ENCODE data around the gene AKR7A2. TPM values are rescaled to one million over a fixed set of nuclear protein-coding genes. Genes with fewer than 3 reads are reported as not detected.
"Not testable (repeated sequence)": the region's sequence is repeated elsewhere in the genome, so short reads cannot be mapped to it uniquely, and the experiment has no call there.

Gene AKR7A2
- total and polyA plus RNA-seq, 4 experiments from 2014 or later, result 25.1 to 134 (median 57.7) TPM

GRCh38 chr1:19307794-19308508 is 4.0 kb downstream of the AKR7A2 start:
- DNase-seq, result no peak
- H3K27me3 Mint-ChIP-seq, result no peaks in the 10 kb centered on the region
- H3K36me3 ChIP-seq (ENCODE audit: insufficient read depth, low read length), result peaks cover 20% of the 10 kb centered on the region
- peaks cover 36 to 52% of the 10 kb centered on the region in 2 donors for H3K36me3 Mint-ChIP-seq
- peak overlapping the region in 1 of 7 donors; percentile 37 for H3K27ac Mint-ChIP-seq
- peaks cover 17% of the 10 kb centered on the region for H3K4me1 ChIP-seq (ENCODE audit: insufficient read depth, low read length)
- ChIA-PET CTCF (ENCODE audit: partially characterized antibody) (no interaction called here), POLR2A (ENCODE audit: partially characterized antibody) (no interaction called here)
- H3K4me1 Mint-ChIP-seq, result peaks cover 19 to 33% (median 22%) of the 10 kb centered on the region in 4 donors
- no peak overlapping the region for H3K4me3 ChIP-seq (ENCODE audit: low read length in 2 of 2)
- no peaks in the 10 kb centered on the region for H3K9me3 ChIP-seq (ENCODE audit: control insufficient read depth in 1 of 2, low read length in 2 of 2)
- intact Hi-C loops (cut with micrococcal nuclease), result no loop called here
- H3K4me3 Mint-ChIP-seq, result no peak overlapping the region
- no peaks in the 10 kb centered on the region for H3K27me3 ChIP-seq (ENCODE audit: insufficient read depth, low read length)
- H3K27ac ChIP-seq (ENCODE audit: low read depth, low read length), result no peak overlapping the region
- peaks cover 0 to 3% (median 0%) of the 10 kb centered on the region in 8 donors for H3K9me3 Mint-ChIP-seq

GRCh38 chr1:19306941-19307340 is 5.0 kb downstream of the AKR7A2 start:
- POLR2A ChIA-PET (ENCODE audit: partially characterized antibody), result no interaction called here
- H3K4me1 ChIP-seq (ENCODE audit: insufficient read depth, low read length), result peaks cover 11% of the 10 kb centered on the region
- H3K4me3 ChIP-seq (ENCODE audit: low read length in 2 of 2), result no peak overlapping the region
- Mint-ChIP-seq H3K4me1 (peaks cover 16 to 29% (median 19%) of the 10 kb centered on the region in 4 donors), H3K27me3 (no peaks in the 10 kb centered on the region), H3K9me3 (no peaks in the 10 kb centered on the region), H3K36me3 (peaks cover 36 to 56% of the 10 kb centered on the region in 2 donors), H3K27ac (no peak overlapping the region), H3K4me3 (no peak overlapping the region)
- intact Hi-C loops (cut with micrococcal nuclease), result no loop called here
- DNase-seq, result no peak
- CTCF ChIA-PET (ENCODE audit: partially characterized antibody), result no interaction called here
- no peak overlapping the region for H3K27ac ChIP-seq (ENCODE audit: low read depth, low read length)
- no peaks in the 10 kb centered on the region for H3K27me3 ChIP-seq (ENCODE audit: insufficient read depth, low read length)
- H3K9me3 ChIP-seq (ENCODE audit: control insufficient read depth in 1 of 2, low read length in 2 of 2), result no peaks in the 10 kb centered on the region
- H3K36me3 ChIP-seq (ENCODE audit: insufficient read depth, low read length), result peaks cover 20% of the 10 kb centered on the region

GRCh38 chr1:19305880-19306279 is 6.1 kb downstream of the AKR7A2 start:
- ChIA-PET CTCF (ENCODE audit: partially characterized antibody) (interaction anchor here (0.6 to 1.5 kb wide), 2 partner anchors 8 to 1807 kb away, joined by 3 read pairs; no protein-coding TSS in a partner anchor), POLR2A (ENCODE audit: partially characterized antibody) (no interaction called here)
- no peak overlapping the region for H3K4me3 ChIP-seq (ENCODE audit: low read length in 2 of 2)
- H3K27ac ChIP-seq (ENCODE audit: low read depth, low read length), result no peak overlapping the region
- H3K9me3 ChIP-seq (ENCODE audit: control insufficient read depth in 1 of 2, low read length in 2 of 2), result no peaks in the 10 kb centered on the region
- no peak for DNase-seq
- Mint-ChIP-seq H3K4me3 (no peak overlapping the region), H3K9me3 (no peaks in the 10 kb centered on the region), H3K27ac (no peak overlapping the region), H3K4me1 (peaks cover 10 to 22% (median 14%) of the 10 kb centered on the region in 4 donors), H3K27me3 (no peaks in the 10 kb centered on the region), H3K36me3 (peaks cover 36 to 50% of the 10 kb centered on the region in 2 donors)
- intact Hi-C loops (cut with micrococcal nuclease), result no loop called here
- no peaks in the 10 kb centered on the region for H3K27me3 ChIP-seq (ENCODE audit: insufficient read depth, low read length)
- peaks cover 5% of the 10 kb centered on the region for H3K4me1 ChIP-seq (ENCODE audit: insufficient read depth, low read length)
- H3K36me3 ChIP-seq (ENCODE audit: insufficient read depth, low read length), result peaks cover 20% of the 10 kb centered on the region

- H3K4me3 ChIP-seq (ENCODE audit: low read length in 2 of 2); H3K9me3 Mint-ChIP-seq; H3K27ac ChIP-seq (ENCODE audit: low read depth, low read length); H3K27me3 Mint-ChIP-seq; intact Hi-C loops (cut with micrococcal nuclease); DNase-seq; H3K27me3 ChIP-seq (ENCODE audit: insufficient read depth, low read length); H3K4me1 ChIP-seq (ENCODE audit: insufficient read depth, low read length); H3K27ac Mint-ChIP-seq; CTCF ChIA-PET (ENCODE audit: partially characterized antibody); H3K9me3 ChIP-seq (ENCODE audit: control insufficient read depth in 1 of 2, low read length in 2 of 2); H3K4me3 Mint-ChIP-seq: not testable (repeated sequence)
- POLR2A ChIA-PET (ENCODE audit: partially characterized antibody), result interaction anchor here (0.7 kb wide), 1 partner anchor 391 kb away, joined by 3 read pairs; no protein-coding TSS in a partner anchor
- peaks cover 4 to 11% (median 5%) of the 10 kb centered on the region in 4 donors for H3K4me1 Mint-ChIP-seq
- H3K36me3 ChIP-seq (ENCODE audit: insufficient read depth, low read length), result peaks cover 20% of the 10 kb centered on the region
- peaks cover 39 to 50% of the 10 kb centered on the region in 2 donors for H3K36me3 Mint-ChIP-seq
Measured at GRCh38 chr1:19304081-19304480, 7.9 kb downstream of the AKR7A2 start.

- peaks cover 0 to 1% of the 10 kb centered on the region in 2 donors for H3K9me3 ChIP-seq (ENCODE audit: control insufficient read depth in 1 of 2, low read length in 2 of 2)
- Mint-ChIP-seq H3K4me1 (peaks cover 0 to 3% (median under 1%) of the 10 kb centered on the region in 4 donors), H3K9me3 (peaks cover 0 to 12% (median 6%) of the 10 kb centered on the region in 8 donors), H3K36me3 (peaks cover 25 to 26% of the 10 kb centered on the region in 2 donors), H3K27ac (no peak overlapping the region), H3K4me3 (no peak overlapping the region), H3K27me3 (no peaks in the 10 kb centered on the region)
- no peak for DNase-seq
- peaks cover 10% of the 10 kb centered on the region for H3K36me3 ChIP-seq (ENCODE audit: insufficient read depth, low read length)
- CTCF ChIA-PET (ENCODE audit: partially characterized antibody), result no interaction called here
- H3K27me3 ChIP-seq (ENCODE audit: insufficient read depth, low read length), result no peaks in the 10 kb centered on the region
- POLR2A ChIA-PET (ENCODE audit: partially characterized antibody), result no interaction called here
- H3K4me3 ChIP-seq (ENCODE audit: low read length in 2 of 2), result no peak overlapping the region
- intact Hi-C loops (cut with micrococcal nuclease), result no loop called here
- no peak overlapping the region for H3K27ac ChIP-seq (ENCODE audit: low read depth, low read length)
- H3K4me1 ChIP-seq (ENCODE audit: insufficient read depth, low read length), result no peaks in the 10 kb centered on the region
Measured at GRCh38 chr1:19300211-19300610, 11.7 kb downstream of the AKR7A2 start.

- H3K36me3 Mint-ChIP-seq, result peaks cover 8 to 23% of the 10 kb centered on the region in 2 donors
- intact Hi-C loops (cut with micrococcal nuclease), result no loop called here
- no peak for DNase-seq
- ChIA-PET POLR2A (ENCODE audit: partially characterized antibody) (interaction anchor here (0.8 kb wide), 1 partner anchor 17 kb away, joined by 3 read pairs; the partner anchor contains the start of gene AKR7A2), CTCF (ENCODE audit: partially characterized antibody) (no interaction called here)
- Histone ChIP-seq H3K36me3 (ENCODE audit: insufficient read depth, low read length) (no peaks in the 10 kb centered on the region), H3K4me1 (ENCODE audit: insufficient read depth, low read length) (no peaks in the 10 kb centered on the region), H3K9me3 (ENCODE audit: control insufficient read depth in 1 of 2, low read length in 2 of 2) (peaks cover 0 to 10% of the 10 kb centered on the region in 2 donors), H3K27ac (ENCODE audit: low read depth, low read length) (no peak overlapping the region), H3K4me3 (ENCODE audit: low read length in 2 of 2) (no peak overlapping the region), H3K27me3 (ENCODE audit: insufficient read depth, low read length) (no peaks in the 10 kb centered on the region)
- H3K4me3 Mint-ChIP-seq, result no peak overlapping the region
- H3K9me3 Mint-ChIP-seq, result peaks cover 0 to 35% (median 18%) of the 10 kb centered on the region in 8 donors
- H3K4me1 Mint-ChIP-seq, result peaks cover 0 to 3% (median under 1%) of the 10 kb centered on the region in 4 donors
- no peaks in the 10 kb centered on the region for H3K27me3 Mint-ChIP-seq
- H3K27ac Mint-ChIP-seq, result no peak overlapping the region
Measured at GRCh38 chr1:19294638-19295037, 17.3 kb downstream of the AKR7A2 start.

GRCh38 chr1:19289244-19289643 is 22.7 kb downstream of the AKR7A2 start:
- intact Hi-C loops (cut with micrococcal nuclease), result no loop called here
- H3K4me1 Mint-ChIP-seq, result peaks cover 0 to 10% (median 1%) of the 10 kb centered on the region in 4 donors

More at GRCh38 chr1:19289244-19289643, 22.7 kb downstream of the AKR7A2 start:
- Mint-ChIP-seq H3K9me3 (peaks cover 0 to 17% (median 4%) of the 10 kb centered on the region in 8 donors), H3K27me3 (peaks cover 0 to 4% of the 10 kb centered on the region in 2 donors), H3K4me3 (peak overlapping the region; percentile 7 to 76 (median 50)), H3K36me3 (peaks cover 6 to 10% of the 10 kb centered on the region in 2 donors), H3K27ac (no peak overlapping the region)
- H3K27ac ChIP-seq (ENCODE audit: low read depth, low read length), result no peak overlapping the region
- H3K4me3 ChIP-seq (ENCODE audit: low read length in 2 of 2), result peak overlapping the region in 1 of 2 donors; percentile 35
- ChIA-PET CTCF (ENCODE audit: partially characterized antibody) (no interaction called here), POLR2A (ENCODE audit: partially characterized antibody) (no interaction called here)
- H3K4me1 ChIP-seq (ENCODE audit: insufficient read depth, low read length), result peaks cover 6% of the 10 kb centered on the region
- peaks cover 0 to under 1% of the 10 kb centered on the region in 2 donors for H3K9me3 ChIP-seq (ENCODE audit: control insufficient read depth in 1 of 2, low read length in 2 of 2)
- no peaks in the 10 kb centered on the region for H3K36me3 ChIP-seq (ENCODE audit: insufficient read depth, low read length)
- H3K27me3 ChIP-seq (ENCODE audit: insufficient read depth, low read length), result no peaks in the 10 kb centered on the region
- no peak for DNase-seq
